GM18867 (cell line): ENCODE data around the gene RBBP7.
A peak's percentile ranks its signal among the peaks of the same experiment; 100 is the strongest.

ENCODE experiments used
- ATAC-seq: cut with Tn5 transposase; IDR thresholded peaks from one replicate; pipeline ENCODE4 v1.9.1; 2021; ENCODE audit warnings: mild to moderate bottlenecking, moderate library complexity; ENCODE audit not compliant: unreplicated experiment

RBBP7 gene

DNA sequence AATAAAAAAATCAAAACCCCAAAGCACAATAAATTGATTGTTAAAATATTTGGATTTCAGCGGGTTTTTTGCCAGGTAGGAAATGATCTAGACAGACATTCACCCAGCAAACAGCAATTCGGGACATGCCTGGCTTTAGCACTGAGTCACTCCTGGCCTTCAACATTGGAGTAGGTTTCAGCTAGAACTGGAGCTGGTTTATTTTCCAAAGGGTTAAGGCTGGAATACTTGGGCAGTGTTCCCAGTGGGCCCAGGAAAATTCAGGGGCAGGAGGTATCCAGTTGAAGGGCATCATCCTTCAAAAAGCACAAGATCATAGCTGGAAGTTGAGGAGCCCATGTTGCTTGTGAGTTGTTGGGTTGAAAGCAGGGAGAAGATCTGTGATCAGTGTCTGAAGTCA lies 42.9 kb downstream of the RBBP7 start:
- ATAC-seq, result no peak

DNA sequence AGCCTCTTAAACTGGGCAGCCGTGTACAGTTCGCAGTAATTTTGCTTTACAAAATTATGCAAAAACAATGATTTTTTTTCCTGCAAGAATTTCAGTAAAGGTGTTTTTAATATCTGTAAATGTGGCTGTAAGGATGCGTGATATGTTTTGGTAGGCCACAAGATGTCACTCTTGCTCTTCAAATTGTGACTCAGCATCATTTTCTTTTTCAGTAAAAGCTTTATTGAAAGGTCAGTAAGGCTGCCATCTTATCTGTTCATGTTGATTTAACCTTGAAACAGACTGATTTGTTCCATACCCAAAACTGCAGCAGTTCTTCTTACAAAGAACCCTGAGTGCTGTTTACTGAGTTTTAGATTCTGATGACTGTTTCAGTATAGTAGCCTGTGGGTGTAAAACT lies 44.0 kb downstream of the RBBP7 start:
- peak; percentile 52 for ATAC-seq

DNA sequence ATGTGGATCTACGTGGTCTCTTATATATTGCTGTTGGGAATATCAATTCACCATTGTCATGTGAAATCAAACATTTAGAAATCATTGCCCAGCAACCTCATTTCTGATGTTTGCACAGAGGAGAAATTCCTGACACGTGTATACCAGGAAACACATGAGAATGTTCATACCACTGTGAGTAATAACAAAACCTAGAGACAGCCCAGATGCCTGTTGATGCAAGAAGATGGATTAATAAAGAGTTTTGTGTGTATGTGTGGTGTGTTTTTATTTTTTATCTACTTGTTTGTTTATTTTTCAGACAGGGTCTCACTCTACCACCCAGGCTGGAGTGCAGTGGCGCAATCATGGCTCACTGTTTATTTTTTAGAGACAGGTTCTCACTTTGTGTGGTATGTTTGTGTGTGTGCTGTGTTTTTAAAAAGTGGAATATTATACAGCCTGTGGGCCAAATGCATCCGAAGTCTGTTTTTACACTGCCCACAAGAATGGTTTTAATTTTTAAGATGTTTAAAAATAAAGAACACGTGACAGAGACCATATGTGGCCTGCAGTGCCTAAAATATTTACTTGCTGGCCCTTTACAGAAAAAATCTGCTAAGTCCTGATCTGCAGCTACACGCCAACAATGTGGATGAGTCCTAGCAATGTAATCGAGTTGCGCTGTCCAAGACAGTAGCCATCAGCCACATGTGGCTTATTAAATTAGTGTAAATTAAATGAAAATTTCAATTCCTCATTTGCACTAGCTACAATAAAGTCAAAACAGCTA lies 44.7 kb downstream of the RBBP7 start:
- no peak for ATAC-seq

DNA sequence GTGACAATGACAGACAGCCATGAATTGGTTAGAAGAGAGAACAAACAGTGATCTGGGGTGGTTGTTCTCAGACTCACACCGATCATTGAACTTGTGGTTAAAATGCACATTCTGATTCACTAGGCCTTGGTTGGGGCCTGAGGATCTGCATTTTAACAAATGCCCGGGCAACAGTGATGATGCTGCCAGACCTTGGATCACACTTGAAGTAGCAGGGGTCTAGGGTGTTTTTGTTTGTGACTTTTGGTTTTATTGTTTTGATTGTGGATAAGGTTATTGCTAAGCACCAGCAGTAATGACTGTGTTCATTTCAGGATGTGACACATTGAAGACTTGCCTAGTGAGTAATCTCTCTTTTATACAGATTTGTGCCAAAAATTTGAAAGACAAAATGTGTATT lies 47.4 kb downstream of the RBBP7 start:
- ATAC-seq, result no peak

DNA sequence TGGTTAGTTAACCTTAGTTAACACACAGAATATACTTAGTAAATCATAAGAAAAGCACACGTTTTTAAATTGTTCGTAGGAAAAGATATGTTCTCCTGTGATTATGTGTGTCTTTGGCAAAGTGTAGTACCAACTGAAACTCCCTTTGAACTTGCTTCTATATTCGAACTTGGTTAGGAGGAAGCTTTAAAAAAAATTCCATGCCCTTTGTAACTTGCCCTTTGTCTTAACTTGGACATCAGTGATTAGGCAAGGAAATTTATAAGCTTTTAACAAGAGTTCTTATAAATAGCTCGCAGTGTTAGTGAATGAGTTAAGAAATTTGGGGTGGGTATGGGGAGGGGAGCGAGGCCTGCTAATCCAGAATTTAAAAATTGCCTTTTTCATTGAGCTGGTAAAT lies 50.5 kb downstream of the RBBP7 start:
- no peak for ATAC-seq

DNA sequence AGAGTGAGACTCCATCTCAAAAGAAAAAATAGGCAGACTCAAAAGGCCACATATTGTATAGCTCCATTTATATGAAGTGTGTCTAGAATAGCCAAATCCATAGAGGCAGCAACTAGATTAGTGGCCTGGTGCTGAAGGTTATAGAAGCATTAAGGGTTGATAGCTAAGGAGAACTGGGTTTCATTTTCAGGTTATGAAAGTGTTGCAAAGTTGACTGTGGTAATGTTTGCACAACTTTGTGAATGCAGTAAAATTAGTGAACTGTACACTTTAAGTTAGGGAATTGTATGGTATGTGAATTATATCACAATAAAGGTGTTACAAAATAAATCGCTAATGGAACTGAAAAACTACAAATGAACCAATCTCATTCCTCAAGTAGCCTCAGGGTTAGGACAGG lies 55.6 kb downstream of the RBBP7 start:
- no peak for ATAC-seq

DNA sequence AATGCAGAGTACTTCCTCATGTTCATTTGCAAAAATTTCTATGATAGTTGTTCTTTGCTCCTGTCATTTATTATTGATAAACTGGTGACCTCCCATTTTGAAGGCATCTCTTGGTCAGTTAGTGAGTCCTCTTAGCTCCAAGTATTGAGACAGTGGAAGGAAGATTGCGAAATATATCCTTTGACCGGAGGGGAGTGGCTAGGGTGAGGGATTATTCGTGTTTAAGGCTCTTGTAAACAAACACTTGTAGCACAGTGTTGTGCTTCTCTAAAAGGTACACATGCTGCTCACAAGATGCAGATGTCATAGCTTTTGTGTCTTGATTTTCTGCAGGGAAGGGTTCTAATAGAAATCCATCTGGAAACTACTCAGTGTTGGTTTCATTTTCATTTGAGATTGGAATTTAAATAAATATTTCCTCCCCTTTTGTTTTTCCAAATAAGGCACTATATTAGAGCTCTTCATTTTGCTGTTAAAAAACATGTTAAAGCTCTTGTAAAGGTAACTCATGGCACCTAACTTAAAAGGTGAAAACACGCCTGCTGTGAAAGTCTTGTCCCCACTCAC lies 62.1 kb downstream of the RBBP7 start:
- no peak for ATAC-seq

DNA sequence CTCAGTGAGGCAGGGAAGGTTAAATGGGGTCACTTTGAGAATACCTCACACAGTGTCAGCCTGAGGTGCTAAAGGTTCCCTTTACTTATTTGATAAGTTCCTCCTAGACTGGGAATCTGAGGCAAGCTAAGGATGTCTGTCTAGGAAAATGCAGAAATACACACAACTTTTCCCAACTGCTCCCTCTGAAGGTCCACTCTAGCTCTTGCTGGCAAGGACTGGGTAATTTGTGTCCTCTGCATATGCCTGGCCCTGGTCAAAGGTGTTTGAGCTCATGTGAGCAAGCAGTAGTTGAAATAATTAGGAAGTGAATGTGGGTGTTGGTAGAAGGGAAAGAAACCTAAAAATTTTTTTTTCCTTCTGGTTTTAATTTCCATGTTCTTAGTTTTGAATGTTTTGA lies 62.6 kb downstream of the RBBP7 start:
- ATAC-seq, result no peak

DNA sequence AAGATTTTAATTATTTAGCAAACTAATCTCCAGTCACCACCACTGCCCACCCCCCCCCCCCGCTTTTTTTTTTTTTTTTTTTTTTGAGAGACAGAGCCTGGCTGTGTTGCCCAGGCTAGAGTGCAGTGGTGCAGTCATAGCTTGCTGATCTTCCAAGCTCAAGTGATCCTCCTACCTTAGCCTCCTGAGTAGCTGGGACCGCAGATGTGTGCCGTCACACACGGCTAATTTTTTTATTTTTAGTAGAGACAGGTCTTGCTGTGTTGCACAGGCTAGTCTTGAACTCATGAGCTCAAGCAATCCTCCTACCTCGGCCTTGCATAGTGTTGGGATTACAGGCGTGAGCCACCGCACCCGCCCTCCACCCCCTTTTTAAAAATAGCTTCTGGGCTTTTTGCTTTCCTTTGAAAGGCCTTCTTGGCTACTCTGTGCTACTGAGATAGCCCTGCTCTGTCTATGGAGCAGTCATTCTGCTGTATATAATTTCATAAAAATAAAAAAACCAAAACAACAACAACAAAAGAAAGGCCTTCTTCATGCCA lies 65.2 kb downstream of the RBBP7 start:
- no peak for ATAC-seq

DNA sequence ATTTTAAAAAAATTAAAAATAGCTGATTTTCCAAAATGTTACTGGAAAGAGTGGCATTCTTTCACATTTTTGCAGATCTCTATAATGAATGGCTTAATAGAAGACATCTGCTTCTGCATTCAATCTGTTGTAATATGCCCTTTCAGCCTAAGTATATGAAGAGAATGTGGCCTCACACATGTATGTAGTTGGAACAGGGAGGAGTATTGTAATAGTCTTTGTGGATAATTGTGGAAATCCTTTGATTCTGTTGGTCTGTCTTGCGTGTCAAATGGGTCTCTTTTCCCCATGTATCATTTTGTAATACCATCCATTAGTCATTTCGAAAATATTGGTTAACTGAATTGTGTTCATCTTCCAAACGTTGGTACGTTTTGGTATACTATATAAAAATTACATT lies 72.3 kb downstream of the RBBP7 start:
- no peak for ATAC-seq

DNA sequence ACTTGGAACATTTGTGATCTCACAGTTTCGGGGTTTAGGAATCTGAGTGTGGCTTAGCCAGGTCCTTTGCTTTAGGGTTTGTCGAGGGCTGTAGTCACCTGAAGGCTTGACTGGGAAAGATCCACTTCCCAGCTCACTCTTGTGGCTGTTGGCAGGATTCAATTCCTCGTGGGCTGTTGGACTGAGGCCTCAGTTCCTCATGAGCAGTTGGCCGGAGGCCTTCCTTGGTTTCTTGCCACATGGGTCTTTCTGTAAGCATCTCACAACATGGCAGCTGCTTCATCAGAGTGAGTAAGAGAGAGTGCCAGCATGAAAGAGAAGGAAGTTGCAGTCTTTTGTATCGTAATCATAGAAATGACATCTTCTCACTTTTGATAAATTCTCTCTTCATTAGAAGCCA lies 72.8 kb downstream of the RBBP7 start:
- ATAC-seq, result no peak

DNA sequence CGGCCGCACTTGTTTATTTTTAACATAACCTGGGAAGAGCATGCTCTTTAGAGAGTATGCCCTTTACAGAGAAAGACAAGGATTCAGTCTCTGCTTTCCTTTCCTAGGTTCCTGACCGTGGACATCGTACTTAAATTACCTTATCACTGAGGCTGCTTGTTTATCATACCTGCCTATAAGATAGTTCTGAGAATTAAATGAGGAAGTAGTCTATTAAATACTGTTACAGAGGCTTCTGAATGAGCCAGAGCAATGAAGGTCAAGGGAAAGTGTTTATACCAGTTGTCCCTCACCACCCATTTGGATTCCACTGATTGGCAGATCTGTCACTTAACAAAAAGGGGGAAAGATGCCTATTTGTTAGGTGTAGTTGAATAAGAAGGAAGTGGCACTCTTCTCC lies 73.9 kb downstream of the RBBP7 start:
- ATAC-seq, result no peak
